Measurements from ENCODE around the gene SERPINH1.

GRCh38 chr11:75543806-75544205 lies 18.2 kb upstream of the SERPINH1 start:
- no peak for TF ChIP-seq EZH2 (optimal IDR thresholded peaks at IDR 0.05; ENCODE audit: low read depth, low read length)
- no peak for TF ChIP-seq CTCF (IDR thresholded peaks at IDR 0.05; ENCODE audit: low read length)
- no peak for TF ChIP-seq EZH2phosphoT487 (IDR thresholded peaks at IDR 0.05; ENCODE audit: low read length)

Data from MM.1S (cell line).